PC-3 (cell line): ENCODE results near the gene EDEM1. TPM values are rescaled to one million over a fixed set of nuclear protein-coding genes. Genes with fewer than 3 reads are reported as not detected.

ENCODE experiments used
- ATAC-seq: fragments of 200-7000 bp; cut with Tn5 transposase; 2 replicates; pipeline ENCODE4 v1.9.1; 2020; ENCODE audit warnings: mild to moderate bottlenecking, moderate library complexity
- BruUV-seq: library from RNA; stranded (reverse); fragments of 400-500 nt; replicated peaks from 2 replicates; lab custom pipeline; 2021; lab: Mats Ljungman, UMichigan
- CTCF ChIA-PET: fragments of 300-600 bp; sonication (Branson Sonifier 250); formaldehyde crosslinking; loops from one replicate; lab custom pipeline; 2022; ENCODE audit warnings: antibody characterized with exemption; lab: Charles Lee
- POLR2A ChIA-PET: fragments of 300-600 bp; sonication (Branson Sonifier 250); formaldehyde crosslinking; loops from one replicate; lab custom pipeline; 2022; ENCODE audit warnings: antibody characterized with exemption; ENCODE audit not compliant: unreplicated experiment; lab: Charles Lee
- DNase-seq: peaks from one replicate; pipeline ENCODE4 v3.0.0-alpha.2; 2015
- H2AFZ ChIP-seq: fragments of 300-600 bp; sonication (generic); 2 replicates; pipeline ENCODE4 v1.6.0; 2016; ENCODE audit warnings: antibody characterized with exemption, low read length
- H3F3A ChIP-seq: fragments of 300-600 bp; sonication (generic); one replicate; pipeline ENCODE4 v1.6.0; 2017; ENCODE audit warnings: antibody characterized with exemption, low read length, control low read depth, mild to moderate bottlenecking; ENCODE audit not compliant: unreplicated experiment
- H3K27ac ChIP-seq: fragments of 300-600 bp; sonication (generic); 2 replicates; pipeline ENCODE4 v1.5.1; 2016; ENCODE audit warnings: mild to moderate bottlenecking, low read length
- H3K27me3 ChIP-seq: fragments of 300-600 bp; sonication (generic); 2 replicates; pipeline ENCODE4 v1.6.1; 2016; ENCODE audit warnings: low read length, mixed read lengths
- H3K36me3 ChIP-seq: fragments of 300-600 bp; sonication (generic); 2 replicates; pipeline ENCODE4 v1.6.1; 2016; ENCODE audit warnings: low read depth, mixed run types, low read length, mixed read lengths
- H3K4me1 ChIP-seq: fragments of 300-600 bp; sonication (generic); 2 replicates; pipeline ENCODE4 v1.5.1; 2016; ENCODE audit warnings: low read length; ENCODE audit not compliant: insufficient read depth
- H3K4me2 ChIP-seq: fragments of 300-600 bp; sonication (generic); 2 replicates; pipeline ENCODE4 v1.6.0; 2016; ENCODE audit warnings: low read length
- H3K4me3 ChIP-seq: fragments of 300-600 bp; sonication (generic); 2 replicates; pipeline ENCODE4 v1.5.1; 2016; ENCODE audit warnings: mild to moderate bottlenecking, low read length, mixed read lengths
- H3K79me2 ChIP-seq: fragments of 300-600 bp; sonication (generic); 2 replicates; pipeline ENCODE4 v1.6.1; 2017; ENCODE audit warnings: low read length, mixed read lengths
- H3K9ac ChIP-seq: fragments of 300-600 bp; sonication (generic); 2 replicates; pipeline ENCODE4 v1.6.0; 2016; ENCODE audit warnings: mild to moderate bottlenecking, low read length
- H3K9me2 ChIP-seq: fragments of 300-600 bp; sonication (generic); replicated peaks from 2 replicates; pipeline ENCODE4 v1.6.1; 2016; ENCODE audit warnings: mixed run types, low read length, mixed read lengths
- H3K9me3 ChIP-seq: fragments of 300-600 bp; sonication (generic); 2 replicates; pipeline ENCODE4 v1.6.1; 2016; ENCODE audit warnings: low read length, mixed read lengths
- H4K20me1 ChIP-seq: fragments of 300-600 bp; sonication (generic); 2 replicates; pipeline ENCODE4 v1.6.1; 2016; ENCODE audit warnings: low read length, mixed read lengths
- CTCF ChIP-seq: fragments of 300-600 bp; sonication (generic); conservative IDR thresholded peaks from 2 replicates; pipeline ENCODE4 v1.5.1; 2017; ENCODE audit warnings: antibody characterized with exemption, low read depth, mild to moderate bottlenecking, low read length
- EZH2 ChIP-seq: fragments of 300-600 bp; sonication (generic); IDR thresholded peaks from one replicate; pipeline ENCODE4 v1.6.1; 2017; ENCODE audit warnings: antibody characterized with exemption, mild to moderate bottlenecking, low read length; ENCODE audit not compliant: unreplicated experiment
- EZH2phosphoT487 ChIP-seq: fragments of 300-600 bp; sonication (generic); IDR thresholded peaks from 2 replicates; pipeline ENCODE4 v1.6.1; 2018; ENCODE audit warnings: mild to moderate bottlenecking, antibody characterized with exemption, low read length, borderline replicate concordance
- intact Hi-C: fragments of 100-400 bp; cut with micrococcal nuclease; formaldehyde crosslinking; loops from 2 replicates; pipeline ENCODE4 v1.9.0; 2023
- total RNA-seq: library from RNA; depleted of rRNA; stranded (reverse); fragments of >200 nt; gene quantifications from 2 replicates; pipeline ENCODE4 v1.2.3, GENCODE V29; 2014

The EDEM1 gene
- total RNA-seq, 1 experiment from 2014 or later, result 39.4 TPM

- H3K4me2 ChIP-seq, result peak overlapping the region; percentile 79
- ChIA-PET CTCF (no interaction called here), POLR2A (interaction anchor here (1.1 kb wide), 1 partner anchor 65 kb away, joined by 5 read pairs; no protein-coding TSS in a partner anchor)
- no peaks in the 10 kb centered on the region for H3K27me3 ChIP-seq
- H4K20me1 ChIP-seq, result peaks cover 11% of the 10 kb centered on the region; the same call in 1 of the 2 replicates
- DNase-seq (peak; percentile 39), ATAC-seq (peak; percentile 25)
- intact Hi-C loops, result loop anchor here (1.0 to 5.0 kb wide), 4 partner anchors 51 to 781 kb away; partner anchors contain the start of gene ARL8B
- H3K9ac ChIP-seq, result peak overlapping the region; percentile 95
- peak overlapping the region; percentile 64 for H3K27ac ChIP-seq
- no TSS peak for BruUV-seq
- peak overlapping the region; percentile 83 for H3K4me3 ChIP-seq
- no peaks in the 10 kb centered on the region for H3K36me3 ChIP-seq
- H2AFZ ChIP-seq, result peak overlapping the region; percentile 39; the same call in 1 of the 2 replicates
- H3K9me3 ChIP-seq, result no peaks in the 10 kb centered on the region
- no peaks in the 10 kb centered on the region for H3F3A ChIP-seq
- TF ChIP-seq CTCF (no peak), EZH2phosphoT487 (no peak), EZH2 (no peak)
- H3K4me1 ChIP-seq, result peaks cover 37% of the 10 kb centered on the region
- H3K79me2 ChIP-seq, result peaks cover 55% of the 10 kb centered on the region
- no peaks in the 10 kb centered on the region for H3K9me2 ChIP-seq
These were observed 462 bp downstream of the EDEM1 start for GRCh38 chr3:5187920-5188418.

GRCh38 chr3:5188419-5189221 is 1.1 kb downstream of the EDEM1 start:
- peak overlapping the region; percentile 64 for H3K27ac ChIP-seq
- intact Hi-C loops, result loop anchor here (5.0 kb wide), 3 partner anchors 51 to 781 kb away; no protein-coding TSS in a partner anchor
- no peaks in the 10 kb centered on the region for H3K9me2 ChIP-seq
- H3K36me3 ChIP-seq, result no peaks in the 10 kb centered on the region
- no peaks in the 10 kb centered on the region for H3K27me3 ChIP-seq
- H3K4me1 ChIP-seq, result peaks cover 41% of the 10 kb centered on the region
- H3F3A ChIP-seq, result no peaks in the 10 kb centered on the region
- H3K9me3 ChIP-seq, result no peaks in the 10 kb centered on the region
- BruUV-seq, result TSS peak; percentile 51
- H2AFZ ChIP-seq, result peak overlapping the region; percentile 39; the same call in 1 of the 2 replicates
- peak overlapping the region; percentile 95 for H3K9ac ChIP-seq
- peak overlapping the region; percentile 79 for H3K4me2 ChIP-seq
- TF ChIP-seq EZH2, result no peak
- no peak for TF ChIP-seq CTCF
- no peak for TF ChIP-seq EZH2phosphoT487
- POLR2A ChIA-PET, result interaction anchor here (1.1 kb wide), 1 partner anchor 65 kb away, joined by 5 read pairs; no protein-coding TSS in a partner anchor
- CTCF ChIA-PET, result interaction anchor here (0.5 to 0.9 kb wide), 2 partner anchors 8 to 45 kb away, joined by 3 to 4 read pairs; no protein-coding TSS in a partner anchor
- H4K20me1 ChIP-seq, result peaks cover 11% of the 10 kb centered on the region; the same call in 1 of the 2 replicates
- ATAC-seq (peak; percentile 1; the same call in 1 of the 2 replicates), DNase-seq (peak; percentile 49)
- peaks cover 59% of the 10 kb centered on the region for H3K79me2 ChIP-seq
- H3K4me3 ChIP-seq, result peak overlapping the region; percentile 83
